Esophagus squamous epithelium (tissue), 4 donors: Measurements from ENCODE around the gene SLC36A2.

Experiments used
- CTCF ChIP-seq, 6 experiments: fragments of 450-650 bp in 4 of 6; fragments of 200-600 bp in 2 of 6; sonication (generic) in 2 of 6; IDR thresholded peaks; one replicate each; pipeline ENCODE4 v1.5.1; 2016 to 2019; ENCODE audit warnings: antibody characterized with exemption in 6 of 6, mild to moderate bottlenecking in 4 of 6, moderate library complexity in 4 of 6
- POLR2A ChIP-seq, 4 donors: fragments of 450-650 bp; IDR thresholded peaks; one replicate each; pipeline ENCODE4 v1.6.1; 2017; ENCODE audit warnings: antibody characterized with exemption in 4 of 4, mild to moderate bottlenecking in 4 of 4, moderate library complexity in 3 of 4

- no peak for TF ChIP-seq CTCF (IDR thresholded peaks at IDR 0.05)
- no peak for TF ChIP-seq POLR2A (IDR thresholded peaks at IDR 0.05)
Measured at GRCh38 chr5:151303666-151304065, 43.7 kb downstream of the SLC36A2 start, which contains the start of gene SLC36A3.
